ENCODE data around the gene THOC5. TPM values are rescaled to one million over a fixed set of nuclear protein-coding genes. Genes with fewer than 3 reads are reported as not detected.

Gene THOC5
- total and polyA plus RNA-seq, 7 donors: 33.8 to 56.0 (median 45.8) TPM

GRCh38 chr22:29580200-29580810, 26.7 kb upstream of the THOC5 start:
- Histone ChIP-seq H3K4me3 (peak overlapping the region; percentile 63), H3K9me3 (no peaks in the 10 kb centered on the region), H3K27ac (no peak overlapping the region), H3K4me1 (no peaks in the 10 kb centered on the region), H3K36me3 (ENCODE audit: insufficient read depth in 1 of 2, low read depth in 1 of 2) (no peaks in the 10 kb centered on the region), H3K27me3 (ENCODE audit: insufficient read depth in 3 of 3, low read length in 2 of 3) (no peaks in the 10 kb centered on the region)
- ATAC-seq: peak in 3 of 4 donors; percentile 11 to 30 (median 15)
- TF ChIP-seq, protein P1, sequence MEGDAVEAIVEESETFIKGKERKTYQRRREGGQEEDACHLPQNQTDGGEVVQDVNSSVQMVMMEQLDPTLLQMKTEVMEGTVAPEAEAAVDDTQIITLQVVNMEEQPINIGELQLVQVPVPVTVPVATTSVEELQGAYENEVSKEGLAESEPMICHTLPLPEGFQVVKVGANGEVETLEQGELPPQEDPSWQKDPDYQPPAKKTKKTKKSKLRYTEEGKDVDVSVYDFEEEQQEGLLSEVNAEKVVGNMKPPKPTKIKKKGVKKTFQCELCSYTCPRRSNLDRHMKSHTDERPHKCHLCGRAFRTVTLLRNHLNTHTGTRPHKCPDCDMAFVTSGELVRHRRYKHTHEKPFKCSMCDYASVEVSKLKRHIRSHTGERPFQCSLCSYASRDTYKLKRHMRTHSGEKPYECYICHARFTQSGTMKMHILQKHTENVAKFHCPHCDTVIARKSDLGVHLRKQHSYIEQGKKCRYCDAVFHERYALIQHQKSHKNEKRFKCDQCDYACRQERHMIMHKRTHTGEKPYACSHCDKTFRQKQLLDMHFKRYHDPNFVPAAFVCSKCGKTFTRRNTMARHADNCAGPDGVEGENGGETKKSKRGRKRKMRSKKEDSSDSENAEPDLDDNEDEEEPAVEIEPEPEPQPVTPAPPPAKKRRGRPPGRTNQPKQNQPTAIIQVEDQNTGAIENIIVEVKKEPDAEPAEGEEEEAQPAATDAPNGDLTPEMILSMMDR (IDR thresholded peaks at IDR 0.05): no peak
- WGBS, 3 donors: 32 to 38% (median 35%) methylated on average over 8 of the region's 8 CpGs
- DNase-seq: no peak
- intact Hi-C loops (cut with DNase I): no loop called here

DNA sequence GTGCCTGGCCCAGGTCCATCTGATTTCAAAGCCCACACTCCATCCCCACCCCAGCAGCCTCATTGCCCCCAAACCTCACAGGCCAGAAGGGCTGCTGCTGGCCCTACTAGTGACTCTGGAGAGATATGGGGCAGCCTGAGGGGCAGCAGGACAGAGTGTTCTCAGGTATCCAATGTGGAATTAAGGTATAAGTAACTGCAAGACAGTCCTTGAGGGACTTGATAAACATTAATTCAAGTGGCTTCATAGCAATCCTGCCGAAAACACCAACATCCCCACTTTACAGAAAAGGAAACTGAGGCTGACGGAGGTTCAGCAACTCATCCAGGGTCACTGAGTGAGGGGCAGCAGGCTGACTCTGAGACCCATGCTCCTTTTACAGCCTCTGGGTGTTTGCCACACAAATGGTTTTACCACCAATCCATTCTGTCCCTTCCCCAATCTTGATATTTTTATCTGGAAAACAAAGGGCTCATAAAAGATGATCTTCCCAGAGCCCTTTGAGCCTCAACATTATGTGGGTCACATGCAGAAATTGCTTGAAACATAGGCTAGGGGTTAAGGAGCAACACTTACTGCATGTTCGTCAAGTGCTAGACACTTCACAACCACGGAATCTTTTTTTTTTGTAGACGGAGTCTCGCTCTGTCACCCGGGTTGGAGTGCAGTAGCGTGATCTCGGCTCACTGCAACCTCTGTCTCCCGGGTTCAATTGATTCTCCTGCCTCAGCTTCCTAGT, 25.1 kb upstream of the THOC5 start:
- 79 to 80% (median 80%) methylated on average over 10 of the region's 10 CpGs for WGBS, 3 donors
- Histone ChIP-seq H3K9me3 (no peaks in the 10 kb centered on the region), H3K4me1 (no peaks in the 10 kb centered on the region), H3K4me3 (no peak overlapping the region), H3K27me3 (ENCODE audit: insufficient read depth in 3 of 3, low read length in 2 of 3) (no peaks in the 10 kb centered on the region), H3K36me3 (ENCODE audit: insufficient read depth in 1 of 2, low read depth in 1 of 2) (no peaks in the 10 kb centered on the region), H3K27ac (no peak overlapping the region)
- intact Hi-C loops (cut with DNase I): no loop called here
- ATAC-seq (no peak), DNase-seq (no peak)
- TF ChIP-seq, protein P1 (IDR thresholded peaks at IDR 0.05): no peak

DNA sequence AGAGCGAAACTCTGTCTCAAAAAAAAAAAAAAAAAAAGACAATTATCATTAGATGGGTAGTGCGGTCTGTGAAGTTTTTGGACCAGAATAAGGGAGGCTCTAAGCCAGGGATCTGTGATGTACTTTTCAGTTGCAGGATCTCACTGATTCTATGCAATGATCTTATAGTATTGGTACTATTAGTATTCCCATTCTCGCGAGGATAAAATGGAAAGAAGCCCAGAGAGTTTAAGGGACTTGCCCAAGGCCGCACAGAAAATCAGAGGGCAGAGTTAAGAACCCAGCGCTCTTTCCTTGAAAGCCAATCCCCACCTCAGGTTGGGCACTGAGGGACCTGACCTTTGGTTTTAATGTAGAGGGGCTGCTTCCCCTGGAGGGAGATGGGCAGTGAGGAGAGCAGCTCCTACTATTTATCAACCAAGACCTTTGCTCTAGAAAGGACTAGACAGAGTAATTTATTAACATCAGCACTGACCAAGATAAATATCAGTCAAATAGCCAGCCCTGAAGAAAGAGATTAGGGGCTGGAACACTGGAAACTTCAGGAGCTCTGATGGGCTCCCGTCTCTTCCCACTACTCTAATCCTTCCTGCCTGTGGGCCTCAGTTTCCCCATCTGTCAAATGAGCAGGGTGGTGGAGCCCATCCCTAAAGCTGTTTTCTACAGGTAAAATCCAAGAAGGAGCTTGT, 21.3 kb upstream of the THOC5 start:
- Histone ChIP-seq H3K4me3 (no peak overlapping the region), H3K9me3 (no peaks in the 10 kb centered on the region), H3K36me3 (ENCODE audit: insufficient read depth in 1 of 2, low read depth in 1 of 2) (no peaks in the 10 kb centered on the region), H3K27me3 (ENCODE audit: insufficient read depth in 3 of 3, low read length in 2 of 3) (no peaks in the 10 kb centered on the region), H3K27ac (no peak overlapping the region), H3K4me1 (no peaks in the 10 kb centered on the region)
- TF ChIP-seq, protein P1 (IDR thresholded peaks at IDR 0.05): no peak
- intact Hi-C loops (cut with DNase I): no loop called here
- DNase-seq: no peak
- WGBS, 3 donors: 91 to 92% (median 91%) methylated on average over 7 of the region's 7 CpGs
- no peak for ATAC-seq

- no peak overlapping the region for H3K4me3 ChIP-seq
- ATAC-seq (no peak), DNase-seq (no peak)
- H3K9me3 ChIP-seq: no peaks in the 10 kb centered on the region
- no peaks in the 10 kb centered on the region for H3K36me3 ChIP-seq (ENCODE audit: insufficient read depth in 1 of 2, low read depth in 1 of 2)
- TF ChIP-seq, protein P1 (IDR thresholded peaks at IDR 0.05): no peak
- H3K4me1 ChIP-seq: no peaks in the 10 kb centered on the region
- H3K27me3 ChIP-seq (ENCODE audit: insufficient read depth in 3 of 3, low read length in 2 of 3): no peaks in the 10 kb centered on the region
- WGBS, 3 donors: 82 to 92% (median 88%) methylated on average over 2 of the region's 2 CpGs
- intact Hi-C loops (cut with DNase I): no loop called here
- no peak overlapping the region for H3K27ac ChIP-seq
These were observed 17.5 kb upstream of the THOC5 start for GRCh38 chr22:29570912-29571549.
